GM12801 (cell line): Measurements from ENCODE around the gene KDM1B.

ENCODE experiments used
- TF ChIP-seq, protein P1 (sequence below): IDR thresholded peaks from one replicate; pipeline ENCODE4 v1.5.1; 2011; ENCODE audit warnings: control low read depth; ENCODE audit not compliant: insufficient read length; ENCODE audit errors: extremely low read depth

KDM1B gene

GRCh38 chr6:18139935-18140621 lies 15.1 kb upstream of the KDM1B start:
- TF ChIP-seq, protein P1, sequence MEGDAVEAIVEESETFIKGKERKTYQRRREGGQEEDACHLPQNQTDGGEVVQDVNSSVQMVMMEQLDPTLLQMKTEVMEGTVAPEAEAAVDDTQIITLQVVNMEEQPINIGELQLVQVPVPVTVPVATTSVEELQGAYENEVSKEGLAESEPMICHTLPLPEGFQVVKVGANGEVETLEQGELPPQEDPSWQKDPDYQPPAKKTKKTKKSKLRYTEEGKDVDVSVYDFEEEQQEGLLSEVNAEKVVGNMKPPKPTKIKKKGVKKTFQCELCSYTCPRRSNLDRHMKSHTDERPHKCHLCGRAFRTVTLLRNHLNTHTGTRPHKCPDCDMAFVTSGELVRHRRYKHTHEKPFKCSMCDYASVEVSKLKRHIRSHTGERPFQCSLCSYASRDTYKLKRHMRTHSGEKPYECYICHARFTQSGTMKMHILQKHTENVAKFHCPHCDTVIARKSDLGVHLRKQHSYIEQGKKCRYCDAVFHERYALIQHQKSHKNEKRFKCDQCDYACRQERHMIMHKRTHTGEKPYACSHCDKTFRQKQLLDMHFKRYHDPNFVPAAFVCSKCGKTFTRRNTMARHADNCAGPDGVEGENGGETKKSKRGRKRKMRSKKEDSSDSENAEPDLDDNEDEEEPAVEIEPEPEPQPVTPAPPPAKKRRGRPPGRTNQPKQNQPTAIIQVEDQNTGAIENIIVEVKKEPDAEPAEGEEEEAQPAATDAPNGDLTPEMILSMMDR, result no peak

- TF ChIP-seq, protein P1, result no peak
Observed at GRCh38 chr6:18141805-18142590, 13.2 kb upstream of the KDM1B start.

DNA sequence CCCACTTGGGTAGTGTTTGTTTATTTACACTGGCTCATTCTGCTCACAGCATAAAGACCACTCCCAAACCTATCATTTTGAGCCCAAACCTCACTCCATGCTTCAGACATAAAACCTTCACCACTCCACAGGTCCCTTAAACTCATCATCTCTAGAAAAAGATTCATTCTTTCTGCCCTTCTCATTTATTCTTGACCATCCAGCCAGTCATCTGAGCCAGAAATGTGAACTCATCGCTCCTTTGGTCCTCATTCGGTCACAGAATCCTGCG lies 12.7 kb upstream of the KDM1B start:
- TF ChIP-seq, protein P1, result no peak

DNA sequence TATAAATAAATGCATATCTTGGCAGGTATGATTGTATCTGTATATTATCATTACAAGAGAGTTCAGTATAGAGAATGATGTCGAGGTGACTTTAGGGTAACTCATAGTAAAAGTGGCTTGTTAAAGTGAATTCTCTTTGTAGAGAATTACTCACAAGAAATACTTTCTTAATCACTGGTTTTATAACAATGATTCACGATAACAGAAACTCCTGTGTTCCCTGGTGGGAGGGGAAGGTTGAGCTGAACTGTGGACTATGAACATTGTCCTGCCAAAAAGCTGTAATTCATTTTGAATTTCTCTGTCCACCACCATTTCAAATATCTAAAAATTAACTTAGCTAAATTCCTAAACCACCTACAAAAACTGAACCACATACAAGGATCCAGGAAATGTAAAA lies 8.1 kb upstream of the KDM1B start:
- TF ChIP-seq, protein P1, result no peak

GRCh38 chr6:18147616-18148015 lies 7.6 kb upstream of the KDM1B start:
- TF ChIP-seq, protein P1, result no peak

GRCh38 chr6:18148304-18149025 lies 6.8 kb upstream of the KDM1B start:
- TF ChIP-seq, protein P1, result no peak

DNA sequence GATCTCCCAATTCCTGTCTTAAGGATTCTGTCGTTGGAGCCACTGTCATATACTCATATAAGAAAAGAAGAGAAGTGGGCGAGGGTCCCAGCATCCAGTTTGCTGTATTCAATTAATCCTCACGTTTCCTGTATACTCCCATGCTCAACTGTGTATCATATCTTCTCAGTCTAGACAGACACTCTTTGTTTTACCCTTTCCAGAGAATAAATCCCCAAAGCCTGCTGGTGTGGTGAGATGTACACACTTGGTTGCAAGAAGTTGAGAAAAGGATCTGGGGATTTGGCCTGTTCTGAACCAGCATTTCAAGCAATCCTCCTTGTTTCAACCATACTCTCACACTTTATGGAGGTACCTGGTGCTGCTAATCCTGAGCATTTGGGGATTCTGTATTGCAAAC lies 3.4 kb upstream of the KDM1B start:
- TF ChIP-seq, protein P1, result no peak
